PC-9 (cell line): ENCODE results near the gene PAM16. TPM values are rescaled to one million over a fixed set of nuclear protein-coding genes. Genes with fewer than 3 reads are reported as not detected.

Experiments used
- BruUV-seq: library from RNA; stranded (reverse); fragments of 400-500 nt; replicated peaks from 2 replicates; lab custom pipeline; 2021; lab: Mats Ljungman, UMichigan
- CTCF ChIA-PET: fragments of 300-600 bp; sonication (Branson Sonifier 250); formaldehyde crosslinking; loops from one replicate; lab custom pipeline; 2022; ENCODE audit warnings: antibody characterized with exemption; lab: Charles Lee
- POLR2A ChIA-PET: fragments of 300-600 bp; sonication (Branson Sonifier 250); formaldehyde crosslinking; loops from one replicate; lab custom pipeline; 2022; ENCODE audit warnings: antibody characterized with exemption; ENCODE audit not compliant: unreplicated experiment; lab: Charles Lee
- DNase-seq, 2 experiments: peaks; one replicate each; pipeline versions ENCODE4 v3.0.0 to v3.0.0-alpha.2; 2015 to 2022; ENCODE audit warnings: mixed read lengths in 1 of 2
- H2AFZ ChIP-seq: fragments of 200-600 bp; sonication (generic); 2 replicates; pipeline ENCODE4 v1.8.1; 2017; ENCODE audit warnings: antibody characterized with exemption
- H3F3A ChIP-seq: fragments of 200-600 bp; sonication (generic); 2 replicates; pipeline ENCODE4 v1.8.1; 2017; ENCODE audit warnings: antibody characterized with exemption, mild to moderate bottlenecking, low read depth; ENCODE audit not compliant: insufficient read depth
- H3K27ac ChIP-seq: fragments of 200-600 bp; sonication (generic); 2 replicates; pipeline ENCODE4 v1.6.1; 2016; ENCODE audit warnings: mixed run types
- H3K27me3 ChIP-seq: fragments of 200-600 bp; sonication (generic); 2 replicates; pipeline ENCODE4 v1.6.1; 2016; ENCODE audit warnings: low read depth, mixed run types; ENCODE audit not compliant: insufficient read depth
- H3K36me3 ChIP-seq: fragments of 200-600 bp; sonication (generic); 2 replicates; pipeline ENCODE4 v1.6.1; 2016; ENCODE audit warnings: low read depth, mixed run types
- H3K4me1 ChIP-seq: fragments of 200-600 bp; sonication (generic); replicated peaks from 2 replicates; pipeline ENCODE4 v1.6.1; 2016; ENCODE audit warnings: mixed run types; ENCODE audit not compliant: insufficient read depth
- H3K4me2 ChIP-seq: fragments of 200-600 bp; sonication (generic); 2 replicates; pipeline ENCODE4 v1.6.1; 2017; ENCODE audit warnings: mixed run types
- H3K4me3 ChIP-seq: fragments of 200-600 bp; sonication (generic); 2 replicates; pipeline ENCODE4 v1.6.1; 2016; ENCODE audit warnings: mixed run types
- H3K79me2 ChIP-seq: fragments of 200-600 bp; sonication (generic); 2 replicates; pipeline ENCODE4 v1.6.1; 2017; ENCODE audit warnings: low read depth, mixed run types
- H3K9me2 ChIP-seq: fragments of 200-600 bp; sonication (generic); 2 replicates; pipeline ENCODE4 v1.8.1; 2017; ENCODE audit warnings: mild to moderate bottlenecking; ENCODE audit not compliant: insufficient read depth
- H3K9me3 ChIP-seq: fragments of 200-600 bp; sonication (generic); 2 replicates; pipeline ENCODE4 v1.8.1; 2016; ENCODE audit warnings: low read depth; ENCODE audit not compliant: insufficient read depth
- H4K20me1 ChIP-seq: fragments of 200-600 bp; sonication (generic); 2 replicates; pipeline ENCODE4 v1.8.1; 2017; ENCODE audit not compliant: insufficient read depth
- CTCF ChIP-seq: fragments of 200-600 bp; sonication (generic); conservative IDR thresholded peaks from 2 replicates; pipeline ENCODE4 v1.6.1; 2017; ENCODE audit warnings: mixed run types, antibody characterized with exemption, mild to moderate bottlenecking, moderate library complexity
- EZH2 ChIP-seq: fragments of 200-600 bp; sonication (generic); IDR thresholded peaks from 2 replicates; pipeline ENCODE4 v1.8.0; 2017; ENCODE audit warnings: antibody characterized with exemption, low read depth
- intact Hi-C: fragments of 100-400 bp; cut with micrococcal nuclease; formaldehyde crosslinking; loops from one replicate; pipeline ENCODE4 v1.10.0; 2022; ENCODE audit not compliant: unreplicated experiment
- total RNA-seq: library from RNA; stranded (reverse); gene quantifications from 2 replicates; pipeline ENCODE4 v1.2.3, GENCODE V29; 2021

The PAM16 gene
- total RNA-seq, 1 experiment from 2014 or later = 95.9 TPM

- H3K27ac ChIP-seq = no peak overlapping the region
- H3K4me2 ChIP-seq = no peak overlapping the region
- no TSS peak for BruUV-seq
- no peaks in the 10 kb centered on the region for H3K79me2 ChIP-seq
- intact Hi-C loops = no loop called here
- no peaks in the 10 kb centered on the region for H3K9me3 ChIP-seq
- no peaks in the 10 kb centered on the region for H3K27me3 ChIP-seq
- H4K20me1 ChIP-seq = no peaks in the 10 kb centered on the region
- no peak for DNase-seq
- POLR2A ChIA-PET = interaction anchor here (0.6 kb wide), 1 partner anchor 95 kb away, joined by 6 read pairs; no protein-coding TSS in a partner anchor
- no peaks in the 10 kb centered on the region for H3F3A ChIP-seq
- peaks cover 8% of the 10 kb centered on the region; the same call in 1 of the 2 replicates for H3K4me1 ChIP-seq
- H2AFZ ChIP-seq = no peak overlapping the region
- H3K36me3 ChIP-seq = no peaks in the 10 kb centered on the region
- H3K9me2 ChIP-seq = no peaks in the 10 kb centered on the region
- CTCF ChIA-PET = no interaction called here
- TF ChIP-seq EZH2 = no peak
- no peak for TF ChIP-seq CTCF
- H3K4me3 ChIP-seq = no peak overlapping the region
These were observed 33.4 kb upstream of the PAM16 start for GRCh38 chr16:4384509-4384942.

GRCh38 chr16:4383591-4384444, 32.7 kb upstream of the PAM16 start:
- Histone ChIP-seq H2AFZ (no peak overlapping the region), H3K9me2 (no peaks in the 10 kb centered on the region), H3K4me1 (peaks cover 8% of the 10 kb centered on the region; the same call in 1 of the 2 replicates), H3K79me2 (no peaks in the 10 kb centered on the region), H3K4me3 (no peak overlapping the region), H3K36me3 (no peaks in the 10 kb centered on the region), H3K27me3 (no peaks in the 10 kb centered on the region), H3K4me2 (no peak overlapping the region), H4K20me1 (no peaks in the 10 kb centered on the region), H3K9me3 (no peaks in the 10 kb centered on the region), H3F3A (no peaks in the 10 kb centered on the region), H3K27ac (no peak overlapping the region)
- POLR2A ChIA-PET = interaction anchor here (0.6 kb wide), 2 partner anchors 94 to 95 kb away, joined by 3 to 6 read pairs; no protein-coding TSS in a partner anchor
- no peak for DNase-seq
- CTCF ChIA-PET = no interaction called here
- no peak for TF ChIP-seq EZH2
- intact Hi-C loops = no loop called here
- BruUV-seq = no TSS peak

GRCh38 chr16:4382795-4383357, 31.8 kb upstream of the PAM16 start:
- Histone ChIP-seq H3K4me1 (peaks cover 1% of the 10 kb centered on the region; the same call in 1 of the 2 replicates), H2AFZ (no peak overlapping the region), H3K27ac (no peak overlapping the region), H3K27me3 (no peaks in the 10 kb centered on the region), H4K20me1 (no peaks in the 10 kb centered on the region), H3F3A (no peaks in the 10 kb centered on the region), H3K4me3 (no peak overlapping the region), H3K9me3 (no peaks in the 10 kb centered on the region), H3K36me3 (no peaks in the 10 kb centered on the region), H3K79me2 (no peaks in the 10 kb centered on the region), H3K9me2 (no peaks in the 10 kb centered on the region), H3K4me2 (no peak overlapping the region)
- ChIA-PET CTCF (no interaction called here), POLR2A (no interaction called here)
- no TSS peak for BruUV-seq
- intact Hi-C loops = no loop called here
- TF ChIP-seq CTCF (no peak), EZH2 (no peak)
- DNase-seq = no peak
